HL-60/S4 (cell line): ENCODE results near the gene SRSF12.
"Not testable (repeated sequence)": the region's sequence is repeated elsewhere in the genome, so short reads cannot be mapped to it uniquely, and the experiment has no call there.

Experiments used
- in situ Hi-C: fragments of 300-500 bp; cut with MboI; formaldehyde crosslinking; loops from 2 replicates; pipeline ENCODE4 v1.14.3; 2022; ENCODE audit warnings: low sequenced_read_pairs

The SRSF12 gene

DNA sequence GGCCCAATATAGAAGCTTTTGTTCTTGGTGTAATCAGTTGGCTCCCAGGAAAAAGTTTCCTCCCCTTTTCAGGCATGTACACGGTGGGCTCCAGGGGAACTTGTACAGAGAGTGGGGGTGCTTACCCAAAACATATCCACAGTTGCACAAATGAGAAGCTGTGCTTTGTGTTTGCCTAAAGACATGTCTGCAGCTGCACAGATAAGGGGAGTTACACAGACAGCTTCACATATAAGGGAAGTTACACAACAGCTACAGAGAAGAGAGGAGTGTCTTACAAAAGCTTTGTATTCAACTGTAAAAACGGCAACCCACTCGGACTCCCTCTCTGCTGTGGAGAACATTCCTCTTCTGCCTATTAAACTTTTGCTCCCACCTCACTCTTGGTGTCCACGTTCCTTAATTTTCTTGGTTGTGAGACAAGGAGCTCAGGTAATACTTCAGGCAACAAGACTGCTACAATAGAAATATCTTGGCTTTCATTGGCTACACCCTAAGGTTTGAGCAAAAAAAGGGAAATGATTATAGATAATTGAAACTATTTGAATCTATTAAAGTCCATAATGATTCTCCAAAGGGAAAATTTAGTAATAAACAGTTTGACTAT, 44.8 kb downstream of the SRSF12 start:
- in situ Hi-C loops: no loop called here

DNA sequence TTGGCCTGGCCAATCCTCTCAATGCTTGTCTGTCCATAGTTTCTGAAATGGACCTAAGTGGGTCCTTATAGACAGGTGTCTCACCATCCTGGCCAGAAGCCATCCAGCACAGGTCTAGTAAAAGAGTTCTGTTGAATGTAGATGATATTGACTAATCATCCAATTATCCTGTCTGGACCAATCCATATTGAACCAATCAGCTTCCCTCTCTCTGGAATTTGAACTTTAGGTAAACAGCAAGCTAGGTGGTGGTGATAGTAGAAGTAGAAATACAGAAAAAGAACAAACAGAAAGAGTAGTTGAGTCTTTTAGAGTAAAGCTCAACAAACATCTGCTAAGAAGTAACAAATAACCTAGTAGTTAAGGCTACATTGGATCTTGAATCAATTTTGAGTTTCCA, 46.8 kb downstream of the SRSF12 start:
- in situ Hi-C loops: no loop called here

- in situ Hi-C loops: no loop called here
Observed at GRCh38 chr6:89069536-89070163, 48.2 kb downstream of the SRSF12 start.

GRCh38 chr6:89068695-89069094, 49.2 kb downstream of the SRSF12 start:
- in situ Hi-C loops: no loop called here

GRCh38 chr6:89067796-89068195, 50.1 kb downstream of the SRSF12 start:
- in situ Hi-C loops: no loop called here

GRCh38 chr6:89066940-89067646, 50.8 kb downstream of the SRSF12 start:
- in situ Hi-C loops: no loop called here

- in situ Hi-C loops: not testable (repeated sequence)
Observed at GRCh38 chr6:89066121-89066520, 51.8 kb downstream of the SRSF12 start.

DNA sequence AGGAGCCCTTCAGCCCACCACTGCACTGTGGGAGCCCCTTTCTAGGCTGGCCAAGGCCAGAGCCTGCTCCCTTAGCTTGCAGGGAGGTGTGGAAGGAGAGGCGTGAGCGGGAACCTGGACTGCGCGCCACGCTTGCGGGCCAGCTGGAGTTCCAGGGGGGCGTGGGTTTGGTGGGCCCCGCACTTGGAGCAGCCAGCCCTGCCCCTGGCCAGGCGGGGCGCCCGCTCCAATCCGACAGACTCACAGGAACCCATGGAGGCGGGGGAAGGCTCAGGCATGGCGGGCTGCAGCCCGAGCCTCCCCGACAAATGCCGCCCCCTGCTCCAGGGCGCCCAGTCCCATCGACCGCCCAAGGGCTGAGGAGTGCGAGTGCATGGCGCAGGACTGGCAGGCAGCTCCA, 52.9 kb downstream of the SRSF12 start:
- in situ Hi-C loops: not testable (repeated sequence)

DNA sequence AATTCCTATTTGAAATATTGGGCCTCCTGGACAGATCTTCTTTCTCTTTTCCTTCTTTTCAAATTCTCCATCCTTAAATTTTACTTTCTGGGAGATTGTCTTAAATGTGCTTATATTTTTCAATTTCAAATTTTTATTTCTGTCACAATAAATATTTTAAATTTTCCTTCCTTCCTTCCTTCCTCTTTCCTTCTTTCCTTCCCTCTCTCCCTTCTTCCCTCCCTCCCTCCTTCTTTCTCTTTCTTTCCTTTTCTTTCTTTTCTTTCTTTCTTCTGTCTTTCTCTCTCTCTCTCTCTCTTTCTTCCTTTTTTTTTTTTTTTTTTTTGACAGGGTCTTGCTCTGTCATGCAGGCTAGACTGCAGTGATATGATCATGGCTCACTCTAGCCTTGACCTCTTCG, 54.0 kb downstream of the SRSF12 start:
- in situ Hi-C loops: no loop called here

- in situ Hi-C loops: no loop called here
Observed at GRCh38 chr6:89059227-89059626, 58.6 kb downstream of the SRSF12 start.

DNA sequence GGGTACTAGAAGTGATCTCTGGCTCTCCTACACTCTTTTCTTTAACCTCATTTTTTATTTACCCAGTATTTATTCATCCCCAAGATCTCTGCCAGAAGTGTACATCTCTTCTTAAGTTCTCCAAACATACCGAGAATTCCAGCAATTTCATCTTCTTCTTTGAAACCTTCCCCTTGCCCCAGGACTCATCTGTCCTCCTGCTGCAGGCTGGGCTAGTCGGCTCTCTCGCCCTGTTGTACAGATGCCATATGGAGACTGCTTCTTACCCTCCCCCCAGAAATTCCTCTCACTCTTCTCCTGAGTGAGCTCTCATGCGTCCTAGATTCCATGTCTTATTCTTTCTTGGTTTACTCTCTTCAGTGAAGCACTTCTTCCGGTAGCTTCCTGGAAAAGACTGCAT, 59.2 kb downstream of the SRSF12 start:
- in situ Hi-C loops: no loop called here

DNA sequence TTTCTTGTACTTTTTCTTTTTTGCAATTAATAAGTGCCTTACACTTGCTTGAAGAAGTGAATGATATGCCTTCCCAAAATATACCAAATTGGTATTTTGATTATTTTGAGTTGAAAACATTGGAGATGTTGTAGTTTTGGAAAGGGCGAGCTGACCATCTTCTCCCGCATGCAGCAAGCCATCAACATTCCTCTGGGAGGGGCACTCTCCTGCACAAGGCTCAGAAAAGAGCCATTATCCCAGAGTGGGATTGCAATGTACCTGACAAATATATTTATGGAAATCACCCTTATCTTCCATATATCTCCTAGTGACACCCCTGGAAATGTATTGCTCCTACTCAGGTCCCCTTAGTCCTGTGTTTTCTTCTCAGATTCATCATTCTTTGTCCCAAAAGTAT, 60.1 kb downstream of the SRSF12 start:
- in situ Hi-C loops: no loop called here

DNA sequence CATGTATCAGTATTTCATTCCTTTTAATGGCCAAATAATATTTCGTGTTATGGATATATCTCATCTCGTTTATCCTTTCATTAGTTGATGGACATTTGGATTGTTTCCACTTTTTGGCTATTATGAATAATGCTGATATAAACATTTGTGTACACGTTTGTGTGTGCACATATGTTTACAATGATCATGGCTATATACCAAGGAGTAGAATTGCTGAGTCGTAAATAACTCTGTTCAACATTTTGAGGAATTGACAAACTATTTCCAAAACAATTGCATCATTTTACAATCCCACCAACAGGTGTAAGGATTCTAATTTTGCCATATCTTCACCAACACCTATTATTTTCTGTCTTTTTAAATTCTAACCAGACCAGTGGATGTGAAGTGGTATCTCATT, 63.7 kb downstream of the SRSF12 start:
- in situ Hi-C loops: no loop called here

DNA sequence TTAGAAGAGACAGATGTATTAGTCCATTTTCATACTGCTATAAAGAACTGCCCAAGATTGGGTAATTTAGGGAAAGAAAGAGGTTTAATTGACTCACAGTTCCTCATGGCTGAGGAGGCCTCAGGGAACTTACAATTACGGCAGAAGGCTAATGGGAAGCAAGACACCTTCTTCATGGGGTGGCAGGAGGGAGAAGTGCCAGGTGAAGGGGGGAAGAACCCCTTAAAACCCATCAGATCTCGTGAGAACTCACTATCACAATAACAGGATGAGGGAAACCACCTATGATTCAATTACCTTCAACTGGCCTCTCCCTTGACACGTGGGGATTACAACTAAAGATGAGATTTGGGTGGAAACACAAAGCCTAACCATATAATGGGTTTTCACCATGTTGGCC, 66.2 kb downstream of the SRSF12 start:
- in situ Hi-C loops: no loop called here

- in situ Hi-C loops: no loop called here
Observed at GRCh38 chr6:89050697-89051096, 67.2 kb downstream of the SRSF12 start.

GRCh38 chr6:89050155-89050554, 67.7 kb downstream of the SRSF12 start:
- in situ Hi-C loops: no loop called here

- in situ Hi-C loops: no loop called here
Observed at GRCh38 chr6:89048985-89049384, 68.9 kb downstream of the SRSF12 start.

DNA sequence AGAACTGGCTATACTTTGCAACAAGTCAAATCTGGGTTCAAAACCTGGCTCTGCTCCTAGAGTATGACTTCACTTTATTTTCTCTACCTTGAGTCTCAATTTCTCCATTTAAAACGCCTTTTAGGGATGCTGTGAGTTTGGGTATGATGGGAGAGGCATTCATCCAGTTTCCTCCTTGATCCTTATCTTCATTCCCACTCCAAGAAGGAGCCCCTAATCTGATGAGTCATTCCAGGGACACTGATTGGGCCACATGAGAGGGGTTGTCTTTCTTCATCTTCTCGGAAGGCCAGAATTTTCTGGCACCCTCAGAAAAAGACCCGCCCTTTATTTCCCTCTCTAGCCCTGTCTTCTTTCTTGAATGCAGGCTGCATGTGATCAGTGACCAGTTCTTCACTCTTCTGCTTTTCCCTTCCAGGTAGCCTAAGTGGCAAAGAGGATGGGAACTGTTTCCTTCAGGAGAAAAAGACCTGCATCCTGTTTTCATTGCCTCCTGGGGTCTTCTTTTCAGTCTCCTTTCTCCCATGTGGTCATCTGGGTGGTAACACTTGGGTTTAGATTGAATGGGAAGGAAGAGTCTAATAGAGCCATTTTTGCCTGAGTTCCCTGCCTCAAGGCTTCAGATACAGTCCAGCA, 69.5 kb downstream of the SRSF12 start:
- in situ Hi-C loops: no loop called here

DNA sequence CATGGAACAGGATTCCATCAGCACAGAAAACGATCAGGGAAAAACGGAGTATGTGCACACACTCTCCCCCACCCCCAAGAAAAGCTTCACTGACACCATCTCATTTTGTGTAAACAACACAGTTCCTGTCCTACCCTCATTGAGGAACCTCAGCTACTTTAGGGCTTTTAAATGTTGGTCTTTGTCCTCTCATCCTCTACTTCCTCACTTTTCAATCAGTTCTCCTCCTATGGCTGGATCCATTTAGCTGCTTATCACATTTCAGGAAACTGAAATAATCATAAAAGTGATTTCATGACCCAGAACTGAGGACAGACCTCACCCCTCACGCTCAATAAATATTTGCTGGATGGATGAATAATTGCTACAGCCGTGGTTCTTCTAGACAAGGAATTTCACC, 70.4 kb downstream of the SRSF12 start:
- in situ Hi-C loops: no loop called here
